Measurements from ENCODE around the gene POLG.

POLG gene

GRCh38 chr15:89381331-89381730 is 46.7 kb upstream of the POLG start:
- Histone ChIP-seq H3K9me3 (ENCODE audit: control insufficient read depth, insufficient read depth, low read depth, low read length) (no peaks in the 10 kb centered on the region), H3K36me3 (ENCODE audit: control insufficient read depth in 2 of 2, insufficient read depth in 1 of 2, low read length in 2 of 2) (no peaks in the 10 kb centered on the region), H3K27ac (ENCODE audit: extremely low read depth, low read depth, low read length) (no peak overlapping the region), H3K4me1 (ENCODE audit: control insufficient read depth, insufficient read depth, low read length) (peaks cover 23% of the 10 kb centered on the region), H3K4me3 (ENCODE audit: low read depth, low read length) (no peak overlapping the region)
- POLR2A ChIA-PET = no interaction called here
- TF ChIP-seq ZNF610 (tag by site-specific recombination; IDR thresholded peaks at IDR 0.05; ENCODE audit: borderline replicate concordance) = no peak
- TF ChIP-seq ZNF354C (tag by site-specific recombination; IDR thresholded peaks at IDR 0.05; ENCODE audit: borderline replicate concordance, low read depth) = no peak
- TF ChIP-seq ZNF677 (tag by site-specific recombination; IDR thresholded peaks at IDR 0.05) = no peak
- no peak for TF ChIP-seq GFI1B (tag by site-specific recombination; IDR thresholded peaks at IDR 0.05)
- TF ChIP-seq SCRT2 (tag by site-specific recombination; IDR thresholded peaks at IDR 0.05) = no peak
- no peak for TF ChIP-seq ZNF514 (tag by site-specific recombination; IDR thresholded peaks at IDR 0.05)
- TF ChIP-seq ZNF24 (tag by site-specific recombination; IDR thresholded peaks at IDR 0.05) = no peak
- TF ChIP-seq, protein P1, sequence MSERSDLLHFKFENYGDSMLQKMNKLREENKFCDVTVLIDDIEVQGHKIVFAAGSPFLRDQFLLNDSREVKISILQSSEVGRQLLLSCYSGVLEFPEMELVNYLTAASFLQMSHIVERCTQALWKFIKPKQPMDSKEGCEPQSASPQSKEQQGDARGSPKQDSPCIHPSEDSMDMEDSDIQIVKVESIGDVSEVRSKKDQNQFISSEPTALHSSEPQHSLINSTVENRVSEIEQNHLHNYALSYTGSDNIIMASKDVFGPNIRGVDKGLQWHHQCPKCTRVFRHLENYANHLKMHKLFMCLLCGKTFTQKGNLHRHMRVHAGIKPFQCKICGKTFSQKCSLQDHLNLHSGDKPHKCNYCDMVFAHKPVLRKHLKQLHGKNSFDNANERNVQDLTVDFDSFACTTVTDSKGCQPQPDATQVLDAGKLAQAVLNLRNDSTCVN (tag by site-specific recombination; optimal IDR thresholded peaks at IDR 0.05) = no peak
- TF ChIP-seq TCF7L2 (IDR thresholded peaks at IDR 0.05; ENCODE audit: borderline replicate concordance, low read depth, low read length) = no peak
- no peak for TF ChIP-seq ZSCAN5A (tag by site-specific recombination; IDR thresholded peaks at IDR 0.05)
- no peak for TF ChIP-seq ZNF184 (tag by site-specific recombination; IDR thresholded peaks at IDR 0.05)
- no peak for TF ChIP-seq ZBTB49 (tag by site-specific recombination; IDR thresholded peaks at IDR 0.05; ENCODE audit: low read depth)
- no peak for TF ChIP-seq CTCF (tag by site-specific recombination; IDR thresholded peaks at IDR 0.05)
- TF ChIP-seq KLF10 (tag by site-specific recombination; IDR thresholded peaks at IDR 0.05) = no peak
- TF ChIP-seq ZNF37A (tag by site-specific recombination; IDR thresholded peaks at IDR 0.05) = no peak
- no peak for TF ChIP-seq ZNF174 (tag by site-specific recombination; IDR thresholded peaks at IDR 0.05)
- no peak for TF ChIP-seq ZNF561 (tag by site-specific recombination; IDR thresholded peaks at IDR 0.05; ENCODE audit: borderline replicate concordance)
- TF ChIP-seq ZNF155 (tag by site-specific recombination; IDR thresholded peaks at IDR 0.05) = no peak
- TF ChIP-seq ZNF777 (tag by site-specific recombination; IDR thresholded peaks at IDR 0.05; ENCODE audit: borderline replicate concordance) = no peak
- CTCF ChIA-PET = interaction anchor here (0.8 to 16.0 kb wide), 3 partner anchors 22 to 62 kb away, joined by 3 to 237 read pairs (median 13); no protein-coding TSS in a partner anchor

- POLR2A ChIA-PET = interaction anchor here (0.5 to 2.0 kb wide), 2 partner anchors 11 to 863 kb away, joined by 4 to 7 read pairs; no protein-coding TSS in a partner anchor
- H3K9me3 ChIP-seq (ENCODE audit: control insufficient read depth, insufficient read depth, low read depth, low read length) = no peaks in the 10 kb centered on the region
- H3K4me3 ChIP-seq (ENCODE audit: low read depth, low read length) = no peak overlapping the region
- no peaks in the 10 kb centered on the region for H3K36me3 ChIP-seq (ENCODE audit: control insufficient read depth in 2 of 2, insufficient read depth in 1 of 2, low read length in 2 of 2)
- TF ChIP-seq KLF8 (tag by site-specific recombination; IDR thresholded peaks at IDR 0.05) (no peak), MZF1 (tag by site-specific recombination; IDR thresholded peaks at IDR 0.05; ENCODE audit: borderline replicate concordance) (peak; percentile 96)
- H3K4me1 ChIP-seq (ENCODE audit: control insufficient read depth, insufficient read depth, low read length) = peaks cover 23% of the 10 kb centered on the region
- H3K27ac ChIP-seq (ENCODE audit: extremely low read depth, low read depth, low read length) = 0 out of 2 replicates have a peak overlapping the region, but pooled peaks have one; percentile 2
- CTCF ChIA-PET = interaction anchor here (0.7 to 1.8 kb wide), 7 partner anchors 15 to 50 kb away, joined by 3 to 23 read pairs (median 4); no protein-coding TSS in a partner anchor
Measured at GRCh38 chr15:89379818-89380217, 45.2 kb upstream of the POLG start.
